GM18499 (cell line): ENCODE measurements around the gene CHN2.

Source experiments
- ATAC-seq: cut with Tn5 transposase; IDR thresholded peaks from one replicate; pipeline ENCODE4 v1.9.1; 2021; ENCODE audit warnings: moderate number of reproducible peaks; ENCODE audit not compliant: insufficient read depth, unreplicated experiment

Gene CHN2

GRCh38 chr7:29353810-29354209 is 159.2 kb downstream of the CHN2 start:
- ATAC-seq = no peak

DNA sequence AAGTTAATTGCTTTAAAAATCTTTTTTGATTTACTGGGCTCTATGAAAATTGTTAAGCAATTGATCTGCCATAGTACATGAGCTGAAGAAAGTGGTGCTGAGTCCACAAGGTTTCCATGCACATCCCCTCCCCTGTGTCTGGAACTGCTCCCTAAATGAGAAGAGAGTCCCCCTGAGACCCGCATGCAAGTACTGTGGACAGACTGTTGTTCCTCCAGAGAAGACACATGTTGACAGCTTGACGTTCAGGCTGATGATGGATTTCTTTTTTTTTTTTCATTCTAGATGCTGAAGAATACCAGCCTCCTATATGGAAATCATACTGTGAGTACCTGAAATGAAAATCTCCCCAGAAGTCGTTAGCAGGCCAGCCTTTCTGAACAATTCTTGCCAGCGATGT is 159.8 kb downstream of the CHN2 start:
- ATAC-seq = no peak

- no peak for ATAC-seq
These were observed 160.8 kb downstream of the CHN2 start for GRCh38 chr7:29355388-29355787.

- ATAC-seq = no peak
These were observed 162.1 kb downstream of the CHN2 start for GRCh38 chr7:29356631-29357030.

GRCh38 chr7:29359482-29360093 is 165.0 kb downstream of the CHN2 start:
- ATAC-seq = no peak

GRCh38 chr7:29360633-29361625 is 166.4 kb downstream of the CHN2 start:
- ATAC-seq = no peak

GRCh38 chr7:29362380-29362779 is 167.8 kb downstream of the CHN2 start:
- ATAC-seq = no peak

DNA sequence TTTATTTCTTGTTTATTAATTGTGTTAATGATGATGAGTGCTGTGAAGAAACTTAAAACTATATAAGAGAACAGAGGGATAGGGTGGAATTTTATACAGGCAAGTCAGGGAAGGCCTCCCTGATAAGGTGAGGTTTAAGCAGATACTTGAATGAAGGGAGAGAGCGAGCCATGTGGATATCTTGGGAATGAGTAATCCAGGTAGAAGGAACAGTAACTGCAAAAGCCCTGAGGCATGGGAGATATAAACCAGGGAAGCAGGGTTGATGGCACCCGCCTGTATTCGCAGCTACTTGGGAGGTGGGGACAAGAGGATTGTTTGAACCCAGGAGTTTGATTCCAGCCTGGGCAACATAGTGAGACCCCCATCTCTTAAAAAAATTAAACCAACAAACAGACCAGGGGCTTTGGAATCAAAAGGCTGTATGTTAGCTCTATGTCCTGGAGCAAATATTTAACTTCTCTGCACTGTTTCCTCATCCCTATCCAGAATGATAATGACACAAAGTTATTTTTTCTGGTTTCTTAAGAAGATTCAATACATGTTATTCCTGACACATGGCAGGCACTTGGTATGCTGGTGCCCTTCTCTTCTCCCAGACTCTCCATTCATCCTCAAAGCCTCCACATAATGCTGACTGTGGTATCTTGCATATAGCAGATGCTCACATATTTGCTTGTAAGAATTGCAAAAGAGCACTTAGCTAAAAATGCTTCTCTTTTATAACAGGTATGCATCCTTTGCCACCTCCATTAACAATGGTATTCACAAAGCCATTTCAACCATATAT is 169.3 kb downstream of the CHN2 start:
- ATAC-seq = no peak

DNA sequence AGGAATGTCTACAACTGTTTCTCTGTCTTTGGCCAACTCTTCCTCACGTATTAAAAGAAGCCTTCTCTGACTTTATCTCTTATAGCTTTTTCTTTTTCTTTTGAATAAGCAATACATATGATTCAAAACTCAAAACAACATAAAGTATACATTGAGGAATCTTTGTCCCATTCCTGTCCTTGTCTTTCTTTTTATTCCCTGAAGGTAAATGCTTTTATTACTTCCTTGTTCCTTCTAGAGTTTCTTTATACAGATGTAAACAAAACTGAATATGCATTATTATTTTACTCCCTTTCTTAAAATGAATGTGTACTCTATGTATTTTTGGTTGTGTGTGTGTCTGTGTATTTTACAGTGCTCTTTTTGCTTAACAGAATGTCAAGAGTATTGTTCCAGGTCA is 170.1 kb downstream of the CHN2 start:
- ATAC-seq = no peak

DNA sequence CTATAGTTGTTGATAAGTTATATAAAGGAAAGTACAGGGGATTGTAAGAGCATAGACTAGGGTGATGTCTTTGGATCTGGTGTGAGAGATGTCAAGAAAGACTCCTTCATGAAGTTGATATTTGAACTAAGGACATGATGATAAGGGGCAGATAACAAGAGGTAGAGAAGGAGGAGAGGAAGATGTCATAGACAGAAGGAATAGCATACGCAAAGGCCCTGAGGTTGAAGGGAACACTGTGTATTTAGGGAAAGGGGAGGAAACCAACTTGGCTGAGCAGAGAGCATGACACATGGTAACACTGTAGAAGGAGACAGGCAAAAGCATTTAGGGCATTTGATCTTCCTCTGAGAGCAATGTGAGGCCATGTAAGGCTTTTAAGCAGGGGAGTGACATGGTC is 170.8 kb downstream of the CHN2 start:
- ATAC-seq = no peak

DNA sequence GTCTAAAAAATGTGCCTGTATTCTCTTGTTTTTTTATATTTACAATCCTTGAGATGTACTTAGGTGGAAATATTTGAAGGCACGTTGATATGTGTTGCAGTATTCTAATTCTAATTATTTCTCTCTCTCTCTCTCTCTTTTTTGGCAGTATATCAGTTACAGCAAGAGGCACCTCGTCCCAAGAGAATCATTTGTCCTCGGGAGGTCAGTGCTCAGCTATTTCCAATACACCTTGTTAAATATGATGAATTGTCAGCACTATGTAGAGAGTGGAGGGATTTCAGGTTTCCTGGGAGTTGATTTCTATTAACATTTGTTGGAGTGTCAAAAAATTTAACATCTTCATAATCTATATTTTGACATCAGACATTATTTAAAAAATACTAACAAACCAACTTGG is 173.2 kb downstream of the CHN2 start:
- ATAC-seq = no peak

- ATAC-seq = no peak
These were observed 175.4 kb downstream of the CHN2 start for GRCh38 chr7:29369909-29370488.

GRCh38 chr7:29370531-29371314 is 176.1 kb downstream of the CHN2 start:
- no peak for ATAC-seq

GRCh38 chr7:29371472-29371871 is 176.9 kb downstream of the CHN2 start:
- ATAC-seq = no peak

DNA sequence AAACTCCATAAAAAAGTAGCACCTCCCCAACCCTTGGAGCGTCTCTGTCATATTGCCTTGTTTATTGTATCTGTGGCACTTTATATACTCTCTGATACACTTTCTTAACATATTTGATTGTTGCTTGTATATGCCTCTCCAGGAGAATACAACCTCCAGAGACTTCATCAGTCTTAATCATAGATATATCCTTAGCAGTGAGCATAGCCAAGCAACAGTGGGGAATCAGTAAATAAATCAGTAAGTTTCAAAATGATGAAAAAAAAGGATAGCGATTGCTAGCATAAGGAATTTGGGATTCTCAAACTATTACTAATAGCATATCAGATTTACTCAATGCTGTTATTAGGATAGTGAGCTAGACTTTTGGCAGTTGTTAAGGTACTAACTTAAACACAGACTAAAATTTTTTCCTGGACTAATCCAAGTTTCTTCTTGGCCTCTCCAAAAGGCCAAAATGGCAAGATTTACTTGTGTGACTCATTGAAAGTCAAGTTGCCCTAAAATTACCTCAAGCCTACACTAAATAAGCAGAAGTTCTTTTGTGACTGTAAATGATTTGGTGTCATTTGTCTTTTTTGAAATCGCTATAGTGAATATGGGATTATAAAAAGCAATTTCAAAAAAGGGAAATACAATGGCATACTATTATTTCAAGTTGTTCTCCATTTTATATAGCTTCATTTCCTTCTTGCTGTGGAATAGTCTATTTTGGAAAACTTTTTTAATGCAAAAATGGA is 177.9 kb downstream of the CHN2 start:
- ATAC-seq = no peak

- ATAC-seq = no peak
These were observed 181.3 kb downstream of the CHN2 start for GRCh38 chr7:29375641-29376562.

- no peak for ATAC-seq
These were observed 183.1 kb downstream of the CHN2 start for GRCh38 chr7:29377718-29378117.

DNA sequence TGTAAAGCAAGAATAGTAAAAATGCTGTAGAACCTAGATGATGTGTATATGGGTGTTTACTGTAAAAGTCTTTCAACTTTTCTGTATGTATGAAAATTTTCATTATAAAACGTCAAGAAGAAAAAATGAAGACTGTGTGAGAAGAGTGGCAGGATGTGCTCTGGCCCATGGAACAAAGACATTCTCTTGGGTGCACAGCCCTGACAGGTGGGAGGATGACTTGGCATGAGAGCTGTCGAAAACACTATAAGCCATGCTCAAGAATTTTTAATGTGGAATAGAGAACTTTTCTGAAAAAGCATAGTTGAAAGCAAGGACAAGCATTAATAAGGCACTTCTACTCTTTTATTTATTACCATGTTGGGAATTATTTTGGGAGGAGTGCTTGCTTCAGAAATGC is 185.0 kb downstream of the CHN2 start:
- ATAC-seq = no peak
